Measurements from ENCODE around the gene SLC7A11.
"Not testable (repeated sequence)": the region's sequence is repeated elsewhere in the genome, so short reads cannot be mapped to it uniquely, and the experiment has no call there.

The SLC7A11 gene

GRCh38 chr4:138224614-138225013, 17.5 kb downstream of the SLC7A11 start:
- no peaks in the 10 kb centered on the region for H3K27me3 ChIP-seq (ENCODE audit: control insufficient read depth, insufficient read depth, low read length)
- H3K9ac ChIP-seq (ENCODE audit: low read length) = no peak overlapping the region
- H3K4me3 ChIP-seq (ENCODE audit: low read length) = no peak overlapping the region
- H3K36me3 ChIP-seq (ENCODE audit: control insufficient read depth, insufficient read depth, low read length) = no peaks in the 10 kb centered on the region
- H3K27ac ChIP-seq (ENCODE audit: low read depth, low read length) = no peak overlapping the region
- peaks cover 3% of the 10 kb centered on the region for H3K4me1 ChIP-seq (ENCODE audit: control insufficient read depth, insufficient read depth, low read length)

GRCh38 chr4:138223231-138223910, 18.8 kb downstream of the SLC7A11 start:
- Histone ChIP-seq H3K27ac (ENCODE audit: low read depth, low read length) (no peak overlapping the region), H3K9ac (ENCODE audit: low read length) (no peak overlapping the region), H3K36me3 (ENCODE audit: control insufficient read depth, insufficient read depth, low read length) (no peaks in the 10 kb centered on the region), H3K4me1 (ENCODE audit: control insufficient read depth, insufficient read depth, low read length) (peaks cover 3% of the 10 kb centered on the region), H3K4me3 (ENCODE audit: low read length) (no peak overlapping the region), H3K27me3 (ENCODE audit: control insufficient read depth, insufficient read depth, low read length) (no peaks in the 10 kb centered on the region)

GRCh38 chr4:138222046-138222445, 20.1 kb downstream of the SLC7A11 start:
- no peak overlapping the region for H3K9ac ChIP-seq (ENCODE audit: low read length)
- no peak overlapping the region for H3K4me3 ChIP-seq (ENCODE audit: low read length)
- H3K27ac ChIP-seq (ENCODE audit: low read depth, low read length) = no peak overlapping the region
- H3K4me1 ChIP-seq (ENCODE audit: control insufficient read depth, insufficient read depth, low read length) = peaks cover 3% of the 10 kb centered on the region
- no peaks in the 10 kb centered on the region for H3K36me3 ChIP-seq (ENCODE audit: control insufficient read depth, insufficient read depth, low read length)
- H3K27me3 ChIP-seq (ENCODE audit: control insufficient read depth, insufficient read depth, low read length) = no peaks in the 10 kb centered on the region

- H3K9ac ChIP-seq (ENCODE audit: low read length) = no peak overlapping the region
- no peaks in the 10 kb centered on the region for H3K36me3 ChIP-seq (ENCODE audit: control insufficient read depth, insufficient read depth, low read length)
Measured at GRCh38 chr4:138218976-138219375, 23.2 kb downstream of the SLC7A11 start.

GRCh38 chr4:138217567-138217966, 24.6 kb downstream of the SLC7A11 start:
- Histone ChIP-seq H3K27me3 (ENCODE audit: control insufficient read depth, insufficient read depth, low read length) (no peaks in the 10 kb centered on the region), H3K27ac (ENCODE audit: low read depth, low read length) (no peak overlapping the region), H3K36me3 (ENCODE audit: control insufficient read depth, insufficient read depth, low read length) (no peaks in the 10 kb centered on the region), H3K4me1 (ENCODE audit: control insufficient read depth, insufficient read depth, low read length) (peaks cover 3% of the 10 kb centered on the region), H3K4me3 (ENCODE audit: low read length) (no peak overlapping the region), H3K9ac (ENCODE audit: low read length) (no peak overlapping the region)

More at GRCh38 chr4:138218976-138219375, 23.2 kb downstream of the SLC7A11 start:
- Histone ChIP-seq H3K4me3 (ENCODE audit: low read length) (no peak overlapping the region), H3K27ac (ENCODE audit: low read depth, low read length) (no peak overlapping the region), H3K27me3 (ENCODE audit: control insufficient read depth, insufficient read depth, low read length) (no peaks in the 10 kb centered on the region), H3K4me1 (ENCODE audit: control insufficient read depth, insufficient read depth, low read length) (peaks cover 3% of the 10 kb centered on the region)

GRCh38 chr4:138216272-138216867, 25.8 kb downstream of the SLC7A11 start:
- Histone ChIP-seq H3K27ac (ENCODE audit: low read depth, low read length) (no peak overlapping the region), H3K36me3 (ENCODE audit: control insufficient read depth, insufficient read depth, low read length) (no peaks in the 10 kb centered on the region), H3K4me3 (ENCODE audit: low read length) (no peak overlapping the region), H3K9ac (ENCODE audit: low read length) (no peak overlapping the region), H3K27me3 (ENCODE audit: control insufficient read depth, insufficient read depth, low read length) (no peaks in the 10 kb centered on the region), H3K4me1 (ENCODE audit: control insufficient read depth, insufficient read depth, low read length) (no peaks in the 10 kb centered on the region)

- H3K4me1 ChIP-seq (ENCODE audit: control insufficient read depth, insufficient read depth, low read length); H3K27me3 ChIP-seq (ENCODE audit: control insufficient read depth, insufficient read depth, low read length); H3K36me3 ChIP-seq (ENCODE audit: control insufficient read depth, insufficient read depth, low read length); H3K9ac ChIP-seq (ENCODE audit: low read length); H3K27ac ChIP-seq (ENCODE audit: low read depth, low read length); H3K4me3 ChIP-seq (ENCODE audit: low read length): not testable (repeated sequence)
Measured at GRCh38 chr4:138210576-138210975, 31.6 kb downstream of the SLC7A11 start.

GRCh38 chr4:138209094-138209493, 33.1 kb downstream of the SLC7A11 start:
- Histone ChIP-seq H3K4me1 (ENCODE audit: control insufficient read depth, insufficient read depth, low read length) (no peaks in the 10 kb centered on the region), H3K27ac (ENCODE audit: low read depth, low read length) (no peak overlapping the region), H3K9ac (ENCODE audit: low read length) (no peak overlapping the region), H3K36me3 (ENCODE audit: control insufficient read depth, insufficient read depth, low read length) (no peaks in the 10 kb centered on the region), H3K4me3 (ENCODE audit: low read length) (no peak overlapping the region), H3K27me3 (ENCODE audit: control insufficient read depth, insufficient read depth, low read length) (no peaks in the 10 kb centered on the region)

- no peaks in the 10 kb centered on the region for H3K27me3 ChIP-seq (ENCODE audit: control insufficient read depth, insufficient read depth, low read length)
- H3K36me3 ChIP-seq (ENCODE audit: control insufficient read depth, insufficient read depth, low read length) = no peaks in the 10 kb centered on the region
- H3K27ac ChIP-seq (ENCODE audit: low read depth, low read length) = no peak overlapping the region
- H3K4me3 ChIP-seq (ENCODE audit: low read length) = no peak overlapping the region
- no peaks in the 10 kb centered on the region for H3K4me1 ChIP-seq (ENCODE audit: control insufficient read depth, insufficient read depth, low read length)
- H3K9ac ChIP-seq (ENCODE audit: low read length) = no peak overlapping the region
Measured at GRCh38 chr4:138205531-138206233, 36.5 kb downstream of the SLC7A11 start.

- H3K4me3 ChIP-seq (ENCODE audit: low read length) = no peak overlapping the region
- no peaks in the 10 kb centered on the region for H3K4me1 ChIP-seq (ENCODE audit: control insufficient read depth, insufficient read depth, low read length)
- H3K36me3 ChIP-seq (ENCODE audit: control insufficient read depth, insufficient read depth, low read length) = no peaks in the 10 kb centered on the region
- H3K9ac ChIP-seq (ENCODE audit: low read length) = no peak overlapping the region
- H3K27me3 ChIP-seq (ENCODE audit: control insufficient read depth, insufficient read depth, low read length) = no peaks in the 10 kb centered on the region
- no peak overlapping the region for H3K27ac ChIP-seq (ENCODE audit: low read depth, low read length)
Measured at GRCh38 chr4:138204507-138204906, 37.6 kb downstream of the SLC7A11 start.

- no peak overlapping the region for H3K9ac ChIP-seq (ENCODE audit: low read length)
- no peak overlapping the region for H3K4me3 ChIP-seq (ENCODE audit: low read length)
- H3K4me1 ChIP-seq (ENCODE audit: control insufficient read depth, insufficient read depth, low read length) = no peaks in the 10 kb centered on the region
- no peaks in the 10 kb centered on the region for H3K36me3 ChIP-seq (ENCODE audit: control insufficient read depth, insufficient read depth, low read length)
- H3K27me3 ChIP-seq (ENCODE audit: control insufficient read depth, insufficient read depth, low read length) = no peaks in the 10 kb centered on the region
- no peak overlapping the region for H3K27ac ChIP-seq (ENCODE audit: low read depth, low read length)
Measured at GRCh38 chr4:138202686-138203085, 39.5 kb downstream of the SLC7A11 start.

- no peaks in the 10 kb centered on the region for H3K36me3 ChIP-seq (ENCODE audit: control insufficient read depth, insufficient read depth, low read length)
- no peaks in the 10 kb centered on the region for H3K4me1 ChIP-seq (ENCODE audit: control insufficient read depth, insufficient read depth, low read length)
- no peak overlapping the region for H3K4me3 ChIP-seq (ENCODE audit: low read length)
- no peak overlapping the region for H3K9ac ChIP-seq (ENCODE audit: low read length)
- H3K27me3 ChIP-seq (ENCODE audit: control insufficient read depth, insufficient read depth, low read length) = no peaks in the 10 kb centered on the region
- no peak overlapping the region for H3K27ac ChIP-seq (ENCODE audit: low read depth, low read length)
Measured at GRCh38 chr4:138200236-138200590, 41.9 kb downstream of the SLC7A11 start.
